ENCODE results near the gene UNC93B1. TPM values are rescaled to one million over a fixed set of nuclear protein-coding genes. Genes with fewer than 3 reads are reported as not detected.
A peak's percentile ranks its signal among the peaks of the same experiment; 100 is the strongest.

The UNC93B1 gene
- total RNA-seq, 1 experiment from 2014 or later = 23.3 TPM

DNA sequence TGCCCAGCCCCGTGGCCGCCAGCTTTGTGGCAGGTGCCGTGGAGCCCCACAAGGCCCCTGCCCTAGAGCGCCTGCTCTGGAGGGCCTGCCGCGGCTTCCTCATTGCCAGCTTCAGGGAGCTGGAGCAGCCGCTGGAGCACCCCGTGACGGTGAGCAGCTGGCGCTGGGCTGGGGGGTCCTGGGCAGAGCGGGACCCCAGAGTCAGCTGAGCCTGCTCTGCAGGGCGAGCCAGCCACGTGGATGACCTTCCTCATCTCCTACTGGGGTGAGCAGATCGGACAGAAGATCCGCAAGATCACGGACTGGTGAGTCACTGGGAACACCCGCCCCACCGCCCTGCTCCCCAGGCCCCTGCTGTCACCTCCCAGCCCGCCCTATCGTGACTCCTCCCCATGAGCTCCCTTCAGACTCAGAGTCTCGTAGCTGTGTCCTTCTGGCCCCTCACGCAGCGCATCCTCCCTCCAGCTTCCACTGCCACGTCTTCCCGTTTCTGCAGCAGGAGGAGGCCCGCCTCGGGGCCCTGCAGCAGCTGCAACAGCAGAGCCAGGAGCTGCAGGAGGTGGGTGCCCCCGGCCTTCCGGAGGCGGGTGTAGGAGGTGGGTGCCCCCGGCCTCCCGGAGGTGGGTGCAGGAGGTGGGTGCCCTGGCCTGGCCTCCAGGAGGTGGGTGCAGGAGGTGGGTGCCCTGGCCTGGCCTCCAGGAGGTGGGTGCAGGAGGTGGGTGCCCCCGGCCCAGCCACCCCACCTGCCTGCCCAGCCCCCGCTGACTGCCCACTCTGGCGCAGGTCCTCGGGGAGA is 39.6 kb upstream of the UNC93B1 start:
- no peak overlapping the region for H3T11ph ChIP-seq (ENCODE audit: low read length)

More for the DNA sequence above, 39.6 kb upstream of the UNC93B1 start:
- peak; percentile 27 for DNase-seq
- no peak overlapping the region for H4K8ac ChIP-seq (replicated peaks; ENCODE audit: insufficient read length, low read depth, low read length)
- no peak overlapping the region for H4K5ac ChIP-seq (ENCODE audit: insufficient read length, low read depth, low read length)
- no peak overlapping the region for H3K56ac ChIP-seq (ENCODE audit: insufficient read length, low read depth, low read length)
- H3K23me2 ChIP-seq (ENCODE audit: insufficient read length, low read depth, low read length, poor library complexity, severe bottlenecking) = no peaks in the 10 kb centered on the region
- no peaks in the 10 kb centered on the region; the same call in 1 of the 2 replicates for H3K4me1 ChIP-seq (ENCODE audit: insufficient read depth, low read length)
- H2BK15ac ChIP-seq (ENCODE audit: low read depth, low read length) = no peak overlapping the region
- H3K27ac ChIP-seq (ENCODE audit: insufficient read length, low read depth, low read length) = no peak overlapping the region
- H3K4me2 ChIP-seq (ENCODE audit: insufficient read depth, insufficient read length, low read length) = no peak overlapping the region
- H3K4me3 Mint-ChIP-seq = no peak overlapping the region
- H2BK12ac ChIP-seq (ENCODE audit: insufficient read length, low read depth, low read length) = no peak overlapping the region
- H3K23ac ChIP-seq (ENCODE audit: insufficient read length, low read depth, low read length) = no peak overlapping the region
- H3K9me3 ChIP-seq (ENCODE audit: control insufficient read depth, low read depth, low read length) = no peaks in the 10 kb centered on the region
- no peaks in the 10 kb centered on the region; a peak in 1 of 7 replicates for H3K36me3 Mint-ChIP-seq (ENCODE audit: insufficient read depth in 1 of 3, low read depth in 3 of 3)
- no peaks in the 10 kb centered on the region for H3K27me3 Mint-ChIP-seq (ENCODE audit: low read depth)
- H3K27ac Mint-ChIP-seq = no peak overlapping the region
- no peaks in the 10 kb centered on the region for H3K79me2 ChIP-seq (ENCODE audit: insufficient read depth, low read length)
- no CpG with 5 or more reads among the region's 36 CpGs for WGBS (ENCODE audit: extremely low coverage, insufficient read length, low lambda C conversion rate)
- no peak overlapping the region for H2AK5ac ChIP-seq (ENCODE audit: insufficient read length, low read length)
- no peak overlapping the region for H2BK5ac ChIP-seq (ENCODE audit: insufficient read length, low read length)
- no peak overlapping the region for H3K9ac ChIP-seq (ENCODE audit: extremely low read depth, insufficient read length, low read length)
- H2BK120ac ChIP-seq (ENCODE audit: low read depth, low read length, poor library complexity, severe bottlenecking) = no peak overlapping the region
- no peak overlapping the region for H3K4ac ChIP-seq (ENCODE audit: low read depth, low read length)
- no peaks in the 10 kb centered on the region for H3K9me3 Mint-ChIP-seq
- peaks cover 7 to 9% of the 10 kb centered on the region in 2 experiments for H3K4me1 Mint-ChIP-seq
- H2AFZ ChIP-seq (ENCODE audit: low read length) = no peak overlapping the region
- no peak overlapping the region; the same call in 1 of the 2 replicates for H3K14ac ChIP-seq (ENCODE audit: insufficient read depth, low read length)
- H3K18ac ChIP-seq (ENCODE audit: insufficient read length, low read depth, low read length) = no peak overlapping the region
- H2BK20ac ChIP-seq (ENCODE audit: low read depth, low read length, poor library complexity, severe bottlenecking) = no peak overlapping the region
- no peak overlapping the region for H4K91ac ChIP-seq (ENCODE audit: insufficient read length, low read depth, low read length)
- TF ChIP-seq, protein P1, sequence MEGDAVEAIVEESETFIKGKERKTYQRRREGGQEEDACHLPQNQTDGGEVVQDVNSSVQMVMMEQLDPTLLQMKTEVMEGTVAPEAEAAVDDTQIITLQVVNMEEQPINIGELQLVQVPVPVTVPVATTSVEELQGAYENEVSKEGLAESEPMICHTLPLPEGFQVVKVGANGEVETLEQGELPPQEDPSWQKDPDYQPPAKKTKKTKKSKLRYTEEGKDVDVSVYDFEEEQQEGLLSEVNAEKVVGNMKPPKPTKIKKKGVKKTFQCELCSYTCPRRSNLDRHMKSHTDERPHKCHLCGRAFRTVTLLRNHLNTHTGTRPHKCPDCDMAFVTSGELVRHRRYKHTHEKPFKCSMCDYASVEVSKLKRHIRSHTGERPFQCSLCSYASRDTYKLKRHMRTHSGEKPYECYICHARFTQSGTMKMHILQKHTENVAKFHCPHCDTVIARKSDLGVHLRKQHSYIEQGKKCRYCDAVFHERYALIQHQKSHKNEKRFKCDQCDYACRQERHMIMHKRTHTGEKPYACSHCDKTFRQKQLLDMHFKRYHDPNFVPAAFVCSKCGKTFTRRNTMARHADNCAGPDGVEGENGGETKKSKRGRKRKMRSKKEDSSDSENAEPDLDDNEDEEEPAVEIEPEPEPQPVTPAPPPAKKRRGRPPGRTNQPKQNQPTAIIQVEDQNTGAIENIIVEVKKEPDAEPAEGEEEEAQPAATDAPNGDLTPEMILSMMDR (conservative IDR thresholded peaks at IDR 0.05) = no peak
- H3K79me1 ChIP-seq (ENCODE audit: insufficient read depth, low read depth, low read length, poor library complexity, severe bottlenecking) = no peaks in the 10 kb centered on the region
- H4K20me1 ChIP-seq (ENCODE audit: control insufficient read depth, insufficient read depth, insufficient read length) = no peaks in the 10 kb centered on the region
- H3K27me3 ChIP-seq (ENCODE audit: insufficient read depth, low read length) = no peaks in the 10 kb centered on the region

Data from H9 (cell line).